ENCODE results near the gene NAV2.

The NAV2 gene

DNA sequence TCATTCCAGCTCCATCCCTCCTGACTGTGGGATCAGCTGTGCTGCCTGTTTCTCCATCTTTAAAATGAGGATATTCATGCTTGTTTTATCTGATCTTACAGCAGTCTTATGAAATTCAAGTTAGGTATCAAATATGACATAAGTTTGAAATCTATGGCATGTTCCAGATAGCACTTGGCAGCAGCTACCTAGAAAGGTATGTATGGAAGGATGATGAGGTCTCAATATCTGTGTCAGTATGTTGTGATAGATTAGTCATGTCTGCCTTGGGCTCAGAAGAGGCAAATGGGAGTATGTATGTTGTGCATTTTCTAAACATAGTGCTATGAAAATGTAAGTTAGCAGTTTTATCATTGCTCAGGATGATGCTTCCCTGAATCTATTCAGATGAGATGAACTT lies 122.1 kb downstream of the NAV2 start:
- H3K4me3 ChIP-seq (ENCODE audit: low read depth, low read length) = no peak overlapping the region
- DNase-seq (ENCODE audit: low read depth) = peak; percentile 20
- TF ChIP-seq, protein P1, sequence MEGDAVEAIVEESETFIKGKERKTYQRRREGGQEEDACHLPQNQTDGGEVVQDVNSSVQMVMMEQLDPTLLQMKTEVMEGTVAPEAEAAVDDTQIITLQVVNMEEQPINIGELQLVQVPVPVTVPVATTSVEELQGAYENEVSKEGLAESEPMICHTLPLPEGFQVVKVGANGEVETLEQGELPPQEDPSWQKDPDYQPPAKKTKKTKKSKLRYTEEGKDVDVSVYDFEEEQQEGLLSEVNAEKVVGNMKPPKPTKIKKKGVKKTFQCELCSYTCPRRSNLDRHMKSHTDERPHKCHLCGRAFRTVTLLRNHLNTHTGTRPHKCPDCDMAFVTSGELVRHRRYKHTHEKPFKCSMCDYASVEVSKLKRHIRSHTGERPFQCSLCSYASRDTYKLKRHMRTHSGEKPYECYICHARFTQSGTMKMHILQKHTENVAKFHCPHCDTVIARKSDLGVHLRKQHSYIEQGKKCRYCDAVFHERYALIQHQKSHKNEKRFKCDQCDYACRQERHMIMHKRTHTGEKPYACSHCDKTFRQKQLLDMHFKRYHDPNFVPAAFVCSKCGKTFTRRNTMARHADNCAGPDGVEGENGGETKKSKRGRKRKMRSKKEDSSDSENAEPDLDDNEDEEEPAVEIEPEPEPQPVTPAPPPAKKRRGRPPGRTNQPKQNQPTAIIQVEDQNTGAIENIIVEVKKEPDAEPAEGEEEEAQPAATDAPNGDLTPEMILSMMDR (conservative IDR thresholded peaks at IDR 0.05; ENCODE audit: low read depth, low read length) = no peak

DNA sequence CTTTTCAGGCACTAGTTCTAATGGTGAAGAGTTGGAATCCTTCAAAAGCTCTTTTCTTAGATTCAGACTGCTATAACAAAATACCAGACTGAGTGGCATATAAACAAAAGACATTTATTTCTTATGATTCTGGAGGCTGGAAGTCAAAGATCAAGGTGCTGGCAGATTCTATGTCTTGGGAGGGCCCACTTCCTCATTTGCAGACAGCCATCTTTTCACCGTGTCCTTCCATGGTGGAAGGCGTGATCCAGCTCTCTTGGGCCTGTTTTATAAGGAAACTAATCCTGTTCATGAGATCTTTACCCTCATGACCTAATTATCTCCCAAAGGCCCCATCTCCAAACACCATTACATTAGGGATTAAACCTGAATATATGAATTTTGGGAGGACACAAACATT lies 124.0 kb downstream of the NAV2 start:
- TF ChIP-seq, protein P1 (conservative IDR thresholded peaks at IDR 0.05; ENCODE audit: low read depth, low read length) = no peak
- DNase-seq (ENCODE audit: low read depth) = no peak
- H3K4me3 ChIP-seq (ENCODE audit: low read depth, low read length) = no peak overlapping the region

DNA sequence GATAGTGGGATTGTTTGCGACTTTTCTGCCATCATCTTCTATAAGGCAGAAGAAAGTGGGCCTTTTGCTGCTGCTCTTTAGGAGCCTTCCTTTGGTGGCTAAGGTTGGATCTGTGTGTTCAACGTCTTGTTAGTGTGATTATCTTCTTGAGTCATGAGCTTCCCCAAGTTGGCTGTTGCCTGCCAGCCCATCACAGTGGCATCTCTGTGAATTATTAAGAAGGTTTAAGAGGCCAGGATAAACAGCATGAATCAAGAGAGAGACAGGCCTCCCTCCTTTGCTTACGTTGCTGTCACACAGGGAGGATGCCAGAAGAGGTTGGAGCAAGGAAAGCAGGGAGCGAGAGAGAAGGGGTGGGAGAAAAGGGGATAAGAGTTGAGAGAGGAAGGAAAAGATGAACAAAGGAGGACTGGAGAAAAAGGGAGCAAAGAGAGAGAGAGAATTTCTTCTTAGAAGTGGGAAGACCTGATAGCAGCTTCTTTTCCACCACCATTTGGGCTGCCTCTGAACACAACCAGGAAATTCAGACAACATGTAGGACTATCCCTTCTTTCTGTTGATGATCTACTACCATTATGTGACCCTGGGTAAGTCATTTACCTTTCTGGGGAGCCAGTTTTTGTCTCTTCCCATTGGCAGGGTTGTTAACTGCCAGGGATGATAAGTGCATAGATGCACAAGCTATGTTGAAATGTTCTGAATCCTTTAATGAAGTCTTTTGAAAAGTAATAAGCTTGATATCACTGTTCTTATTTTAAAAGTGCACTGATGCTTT lies 126.5 kb downstream of the NAV2 start:
- no peak overlapping the region for H3K4me3 ChIP-seq (ENCODE audit: low read depth, low read length)
- DNase-seq (ENCODE audit: low read depth) = no peak
- TF ChIP-seq, protein P1 (conservative IDR thresholded peaks at IDR 0.05; ENCODE audit: low read depth, low read length) = no peak

DNA sequence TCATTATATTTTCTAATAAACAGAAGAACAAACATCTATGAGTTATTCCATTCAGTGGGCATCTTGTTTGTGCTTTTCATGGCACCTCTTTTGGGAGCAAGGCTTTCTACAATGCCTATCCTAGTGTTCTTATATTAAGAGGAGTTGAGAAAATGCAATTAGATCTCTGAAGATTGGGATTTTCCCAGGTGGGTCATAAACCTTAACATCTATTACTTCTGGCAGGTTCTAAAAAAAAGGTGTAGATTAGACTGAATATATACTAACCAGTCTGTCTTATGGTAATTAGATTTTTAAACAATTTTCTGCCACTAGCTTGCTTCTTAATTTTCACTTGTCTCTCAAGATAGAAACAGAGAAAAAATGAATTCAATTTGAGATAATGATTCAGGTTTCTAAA lies 128.3 kb downstream of the NAV2 start:
- DNase-seq (ENCODE audit: low read depth) = no peak
- no peak overlapping the region for H3K4me3 ChIP-seq (ENCODE audit: low read depth, low read length)
- TF ChIP-seq, protein P1 (conservative IDR thresholded peaks at IDR 0.05; ENCODE audit: low read depth, low read length) = no peak

DNA sequence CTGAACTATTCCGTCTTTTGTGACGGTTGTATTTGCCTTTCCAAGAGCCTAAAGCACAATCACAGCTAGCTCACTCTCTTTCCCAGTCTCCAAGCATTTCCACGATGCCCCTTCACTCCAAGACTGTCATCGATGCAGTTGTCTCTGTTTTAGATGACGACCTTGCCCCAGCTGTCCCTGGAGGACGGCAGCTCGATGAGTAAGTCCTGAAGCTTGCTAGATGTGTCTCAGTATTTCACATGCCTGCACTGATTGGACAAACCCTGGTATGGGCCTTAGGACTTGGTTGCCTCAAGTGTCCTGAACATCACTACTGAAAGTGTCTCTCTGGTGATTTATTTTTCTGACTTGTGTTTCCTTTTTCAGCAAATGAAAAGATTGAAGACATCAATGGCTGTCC lies 129.9 kb downstream of the NAV2 start:
- no peak overlapping the region for H3K4me3 ChIP-seq (ENCODE audit: low read depth, low read length)
- TF ChIP-seq, protein P1 (conservative IDR thresholded peaks at IDR 0.05; ENCODE audit: low read depth, low read length) = no peak
- DNase-seq (ENCODE audit: low read depth) = no peak

DNA sequence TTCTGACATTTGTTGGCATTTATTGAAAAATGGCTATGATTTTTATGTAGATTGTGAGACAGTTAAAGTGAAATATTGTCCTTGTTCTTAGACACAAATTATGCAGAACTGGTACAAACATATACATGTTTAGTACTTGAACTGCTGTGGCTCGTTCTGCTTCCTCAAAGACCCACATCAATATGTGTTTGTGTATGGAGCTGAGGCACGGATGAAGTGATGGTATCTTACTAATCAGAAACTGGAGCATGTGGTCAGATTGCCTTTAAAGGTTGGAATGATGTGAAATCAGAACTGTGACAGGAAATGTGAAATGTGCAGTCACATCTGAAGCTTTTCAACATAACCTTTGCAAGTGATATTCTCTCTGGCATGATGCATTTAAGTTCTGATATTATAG lies 130.4 kb downstream of the NAV2 start:
- TF ChIP-seq, protein P1 (conservative IDR thresholded peaks at IDR 0.05; ENCODE audit: low read depth, low read length) = no peak
- H3K4me3 ChIP-seq (ENCODE audit: low read depth, low read length) = no peak overlapping the region
- DNase-seq (ENCODE audit: low read depth) = no peak

DNA sequence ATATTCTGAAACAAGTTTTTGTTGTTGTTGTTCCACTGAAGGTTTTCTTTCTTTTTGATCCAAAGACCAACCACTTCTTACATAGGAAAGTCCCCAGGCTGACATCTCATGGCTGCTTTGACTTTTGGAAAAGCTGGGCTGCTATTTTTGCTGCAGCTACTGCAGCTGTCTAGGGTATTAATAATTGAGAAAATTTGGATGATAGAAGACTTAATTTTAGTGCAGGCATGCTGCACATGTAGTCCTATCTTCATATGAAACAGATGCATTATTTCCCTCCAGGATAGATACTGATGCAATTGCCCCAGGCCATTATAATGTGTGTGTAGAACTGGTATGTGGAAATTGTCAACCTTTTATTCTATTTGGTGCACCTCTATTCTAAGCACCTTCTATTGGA lies 131.4 kb downstream of the NAV2 start:
- TF ChIP-seq, protein P1 (conservative IDR thresholded peaks at IDR 0.05; ENCODE audit: low read depth, low read length) = no peak
- DNase-seq (ENCODE audit: low read depth) = no peak

More for the DNA sequence above, 131.4 kb downstream of the NAV2 start:
- no peak overlapping the region for H3K4me3 ChIP-seq (ENCODE audit: low read depth, low read length)
